Gastrocnemius medialis (tissue), 4 donors: ENCODE data around the gene OOSP2. TPM values are rescaled to one million over a fixed set of nuclear protein-coding genes. Genes with fewer than 3 reads are reported as not detected.

Source experiments
- ATAC-seq, 2 donors: fragments of 150-250 bp; one replicate each; pipeline ENCODE4 v1.9.1; 2016
- DNase-seq, 2 donors: peaks; one replicate each; pipeline ENCODE4 v3.0.0-alpha.2; 2019
- H3K27ac ChIP-seq, 4 donors: fragments of 200-600 bp; sonication (generic); 1 replicate in 1 of 4; 2 replicates in 3 of 4; pipeline ENCODE4 v1.5.1; 2016 to 2018; ENCODE audit warnings: mild to moderate bottlenecking in 2 of 4, moderate library complexity in 1 of 4
- H3K27me3 ChIP-seq, 3 donors: fragments of 200-600 bp; sonication (generic) in 2 of 3; 1 replicate in 1 of 3; 2 replicates in 2 of 3; pipeline versions ENCODE4 v1.5.1 to v1.6.0; 2016 to 2019; ENCODE audit warnings: mild to moderate bottlenecking in 1 of 3, moderate library complexity in 1 of 3
- H3K36me3 ChIP-seq, 2 donors: fragments of 200-600 bp; sonication (generic) in 1 of 2; one replicate each; pipeline ENCODE4 v1.5.1; 2017 to 2018
- H3K4me1 ChIP-seq, 2 donors: fragments of 200-600 bp; sonication (generic) in 1 of 2; one replicate each; pipeline ENCODE4 v1.5.1; 2016 to 2017; ENCODE audit warnings: mild to moderate bottlenecking in 2 of 2
- H3K4me3 ChIP-seq, 4 donors: fragments of 200-600 bp; sonication (generic) in 3 of 4; 1 replicate in 1 of 4; 2 replicates in 3 of 4; pipeline ENCODE4 v1.5.1; 2016 to 2019; ENCODE audit warnings: mild to moderate bottlenecking in 2 of 4
- H3K9me3 ChIP-seq, 3 donors: fragments of 200-600 bp; sonication (generic) in 2 of 3; 1 replicate in 1 of 3; 2 replicates in 2 of 3; pipeline ENCODE4 v1.5.1; 2016 to 2019
- POLR2A ChIP-seq, 2 donors: fragments of 450-650 bp; IDR thresholded peaks; one replicate each; pipeline ENCODE4 v1.6.1; 2017; ENCODE audit warnings: antibody characterized with exemption in 2 of 2, mild to moderate bottlenecking in 2 of 2, moderate library complexity in 2 of 2
- in situ Hi-C, 4 donors: fragments of 200-750 bp; cut with MboI; loops; one replicate each; pipeline versions ENCODE4 v1.15.0 to v1.8.0; 2017; ENCODE audit warnings: low sequenced_read_pairs in 4 of 4
- intact Hi-C: fragments of 100-400 bp; cut with DNase I; formaldehyde crosslinking; loops from one replicate; pipeline ENCODE4 v1.15.1; 2023; ENCODE audit warnings: low total_unique reads
- total RNA-seq, 4 donors: library from RNA; depleted of rRNA; stranded (reverse); fragments of >200 nt; gene quantifications; one replicate each; pipeline versions ENCODE4 v1.1.0 to v1.2.3, GENCODE V29; 2016
- TF ChIP-seq, protein P1 (sequence below), 5 experiments: fragments of 450-650 bp in 3 of 5; fragments of 200-600 bp in 2 of 5; sonication (generic) in 2 of 5; IDR thresholded peaks in 4 of 5; conservative IDR thresholded peaks in 1 of 5; 1 replicate in 4 of 5; 2 replicates in 1 of 5; pipeline ENCODE4 v1.5.1; 2016 to 2019; ENCODE audit warnings: antibody characterized with exemption in 5 of 5, mild to moderate bottlenecking in 3 of 5, moderate library complexity in 3 of 5

The OOSP2 gene
- total RNA-seq, 4 donors from 2014 or later: not detected

DNA sequence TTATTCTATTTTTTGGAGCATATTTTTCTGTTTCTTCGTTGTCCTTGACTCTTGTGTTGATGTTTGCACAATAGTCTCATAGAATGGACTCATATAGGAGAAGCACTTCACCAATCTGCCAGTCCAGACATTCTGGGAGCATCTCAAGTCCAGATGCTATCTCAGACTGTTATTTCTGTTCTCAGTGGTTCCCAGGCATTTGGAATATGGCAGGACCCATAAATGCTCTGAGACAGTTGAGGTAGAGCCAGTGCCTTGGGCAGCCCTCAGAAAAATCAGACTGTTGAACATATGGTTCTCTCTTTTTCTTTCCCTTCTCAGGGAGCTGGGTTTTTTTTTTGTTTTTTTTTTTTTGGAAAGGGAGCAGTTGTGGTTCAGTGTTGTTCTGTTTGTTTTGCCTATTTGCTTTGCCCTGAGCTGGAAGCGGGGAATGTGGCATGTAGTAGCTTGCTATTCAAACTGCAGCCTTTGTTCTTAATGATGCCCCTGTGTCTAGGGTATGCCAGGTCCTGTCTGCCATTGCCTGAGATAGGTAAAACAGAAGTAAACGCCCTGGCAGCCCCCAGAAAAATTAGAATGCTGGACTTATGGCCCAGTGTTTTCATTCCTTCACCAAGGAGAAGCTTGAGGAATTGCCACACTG, 44.5 kb downstream of the OOSP2 start:
- no peaks in the 10 kb centered on the region for H3K27me3 ChIP-seq
- no peaks in the 10 kb centered on the region for H3K4me1 ChIP-seq
- TF ChIP-seq, protein P1, sequence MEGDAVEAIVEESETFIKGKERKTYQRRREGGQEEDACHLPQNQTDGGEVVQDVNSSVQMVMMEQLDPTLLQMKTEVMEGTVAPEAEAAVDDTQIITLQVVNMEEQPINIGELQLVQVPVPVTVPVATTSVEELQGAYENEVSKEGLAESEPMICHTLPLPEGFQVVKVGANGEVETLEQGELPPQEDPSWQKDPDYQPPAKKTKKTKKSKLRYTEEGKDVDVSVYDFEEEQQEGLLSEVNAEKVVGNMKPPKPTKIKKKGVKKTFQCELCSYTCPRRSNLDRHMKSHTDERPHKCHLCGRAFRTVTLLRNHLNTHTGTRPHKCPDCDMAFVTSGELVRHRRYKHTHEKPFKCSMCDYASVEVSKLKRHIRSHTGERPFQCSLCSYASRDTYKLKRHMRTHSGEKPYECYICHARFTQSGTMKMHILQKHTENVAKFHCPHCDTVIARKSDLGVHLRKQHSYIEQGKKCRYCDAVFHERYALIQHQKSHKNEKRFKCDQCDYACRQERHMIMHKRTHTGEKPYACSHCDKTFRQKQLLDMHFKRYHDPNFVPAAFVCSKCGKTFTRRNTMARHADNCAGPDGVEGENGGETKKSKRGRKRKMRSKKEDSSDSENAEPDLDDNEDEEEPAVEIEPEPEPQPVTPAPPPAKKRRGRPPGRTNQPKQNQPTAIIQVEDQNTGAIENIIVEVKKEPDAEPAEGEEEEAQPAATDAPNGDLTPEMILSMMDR (IDR thresholded peaks at IDR 0.05 in 4 of 5, conservative IDR thresholded peaks at IDR 0.05 in 1 of 5): no peak
- no peak for TF ChIP-seq POLR2A (IDR thresholded peaks at IDR 0.05)
- in situ Hi-C loops (loop anchor here in 1 of 4 donors (25.0 kb wide), 1 partner anchor 103 kb away; the partner anchor contains the start of gene MS4A6A), intact Hi-C loops (no loop called here)
- ATAC-seq (no peak), DNase-seq (no peak)
- H3K27ac ChIP-seq: no peak overlapping the region
- H3K36me3 ChIP-seq: no peaks in the 10 kb centered on the region
- H3K9me3 ChIP-seq: no peaks in the 10 kb centered on the region
- no peak overlapping the region for H3K4me3 ChIP-seq

DNA sequence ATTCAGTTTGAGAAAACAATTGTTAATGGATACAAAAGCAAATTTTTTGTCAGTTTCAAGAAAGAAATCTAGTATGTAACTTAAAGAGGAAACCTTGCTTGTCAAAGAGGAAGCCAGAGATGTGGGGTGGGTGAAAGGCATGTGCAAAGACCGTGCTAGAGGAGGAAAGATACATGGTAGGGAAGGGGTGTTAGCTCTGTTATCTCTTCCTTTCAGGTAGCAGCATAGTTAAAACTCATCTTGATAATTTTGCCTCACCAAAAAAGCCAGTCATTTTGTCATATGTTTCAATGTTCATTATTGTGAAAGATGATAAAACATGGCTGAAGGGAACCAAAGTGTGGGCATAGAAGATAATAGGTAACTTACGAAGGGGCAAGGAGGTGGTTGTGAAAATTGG, 45.7 kb downstream of the OOSP2 start:
- H3K4me3 ChIP-seq: no peak overlapping the region
- H3K36me3 ChIP-seq: no peaks in the 10 kb centered on the region
- in situ Hi-C loops (loop anchor here in 1 of 4 donors (25.0 kb wide), 1 partner anchor 101 kb away; the partner anchor contains the start of gene MS4A6A), intact Hi-C loops (no loop called here)
- no peaks in the 10 kb centered on the region for H3K27me3 ChIP-seq
- H3K27ac ChIP-seq: no peak overlapping the region
- TF ChIP-seq, protein P1 (IDR thresholded peaks at IDR 0.05 in 4 of 5, conservative IDR thresholded peaks at IDR 0.05 in 1 of 5): no peak
- no peak for TF ChIP-seq POLR2A (IDR thresholded peaks at IDR 0.05)
- no peaks in the 10 kb centered on the region for H3K4me1 ChIP-seq
- ATAC-seq (no peak), DNase-seq (no peak)
- H3K9me3 ChIP-seq: no peaks in the 10 kb centered on the region

DNA sequence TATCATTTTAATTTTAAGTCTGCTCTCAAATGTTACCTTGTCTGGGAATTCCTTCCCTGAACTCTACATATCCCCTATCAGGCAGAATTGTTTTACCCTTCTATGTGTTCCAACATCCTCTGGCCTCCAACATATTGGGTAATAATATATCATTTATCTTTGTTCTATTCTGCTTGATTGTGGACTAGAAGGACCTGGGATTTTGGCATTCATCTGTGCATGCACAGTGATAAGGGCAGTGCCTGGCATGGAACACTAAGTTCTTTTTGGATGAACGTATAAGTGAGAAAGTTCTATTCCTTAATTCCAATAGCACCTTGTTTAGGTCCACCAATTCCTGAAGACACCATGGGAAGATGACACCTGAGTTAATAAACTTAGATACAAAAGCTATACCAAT, 47.0 kb downstream of the OOSP2 start:
- Histone ChIP-seq H3K4me1 (no peaks in the 10 kb centered on the region), H3K36me3 (no peaks in the 10 kb centered on the region), H3K27ac (no peak overlapping the region), H3K4me3 (no peak overlapping the region), H3K27me3 (no peaks in the 10 kb centered on the region), H3K9me3 (no peaks in the 10 kb centered on the region)
- TF ChIP-seq, protein P1 (IDR thresholded peaks at IDR 0.05 in 4 of 5, conservative IDR thresholded peaks at IDR 0.05 in 1 of 5): no peak
- TF ChIP-seq POLR2A (IDR thresholded peaks at IDR 0.05): no peak
- intact Hi-C loops (no loop called here), in situ Hi-C loops (loop anchor here in 1 of 4 donors (25.0 kb wide), 1 partner anchor 100 kb away; the partner anchor contains the start of gene MS4A6A)
- no peak for DNase-seq
- ATAC-seq: no peak

DNA sequence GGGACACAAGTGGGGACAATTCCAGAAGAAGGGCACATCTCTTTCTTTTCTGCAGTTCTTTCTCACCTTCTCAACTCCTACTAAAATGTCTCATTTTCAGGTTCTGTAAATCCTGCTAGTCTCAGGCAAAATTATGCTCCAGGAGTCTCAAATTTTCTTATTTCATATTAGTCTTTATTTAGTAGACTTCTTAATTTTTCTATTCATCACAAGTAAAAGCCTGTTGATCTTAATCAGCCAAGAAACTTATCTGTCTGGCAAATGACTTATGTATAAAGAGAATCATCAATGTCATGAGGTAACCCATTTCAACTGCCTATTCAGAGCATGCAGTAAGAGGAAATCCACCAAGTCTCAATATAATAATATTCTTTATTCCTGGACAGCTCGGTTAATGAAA, 48.2 kb downstream of the OOSP2 start, which contains the start of gene MS4A2:
TSS of gene MS4A2 (plus strand) at position 301 of the 400 bp plus-strand sequence. CDS start 102 bp downstream, outside the sequence.
- in situ Hi-C loops (loop anchor here in 1 of 4 donors (25.0 kb wide), 1 partner anchor 99 kb away; the partner anchor contains the start of gene MS4A6A), intact Hi-C loops (no loop called here)
- no peaks in the 10 kb centered on the region for H3K9me3 ChIP-seq
- DNase-seq (no peak), ATAC-seq (no peak)
- H3K4me1 ChIP-seq: no peaks in the 10 kb centered on the region
- TF ChIP-seq, protein P1 (IDR thresholded peaks at IDR 0.05 in 4 of 5, conservative IDR thresholded peaks at IDR 0.05 in 1 of 5): no peak
- no peak for TF ChIP-seq POLR2A (IDR thresholded peaks at IDR 0.05)
- no peaks in the 10 kb centered on the region for H3K36me3 ChIP-seq
- H3K27ac ChIP-seq: no peak within 1 kb of the TSS
- no peak within 1 kb of the TSS for H3K4me3 ChIP-seq
- no peaks in the 10 kb centered on the region for H3K27me3 ChIP-seq
